Measurements from ENCODE around the gene SLC49A4.

SLC49A4 gene

DNA sequence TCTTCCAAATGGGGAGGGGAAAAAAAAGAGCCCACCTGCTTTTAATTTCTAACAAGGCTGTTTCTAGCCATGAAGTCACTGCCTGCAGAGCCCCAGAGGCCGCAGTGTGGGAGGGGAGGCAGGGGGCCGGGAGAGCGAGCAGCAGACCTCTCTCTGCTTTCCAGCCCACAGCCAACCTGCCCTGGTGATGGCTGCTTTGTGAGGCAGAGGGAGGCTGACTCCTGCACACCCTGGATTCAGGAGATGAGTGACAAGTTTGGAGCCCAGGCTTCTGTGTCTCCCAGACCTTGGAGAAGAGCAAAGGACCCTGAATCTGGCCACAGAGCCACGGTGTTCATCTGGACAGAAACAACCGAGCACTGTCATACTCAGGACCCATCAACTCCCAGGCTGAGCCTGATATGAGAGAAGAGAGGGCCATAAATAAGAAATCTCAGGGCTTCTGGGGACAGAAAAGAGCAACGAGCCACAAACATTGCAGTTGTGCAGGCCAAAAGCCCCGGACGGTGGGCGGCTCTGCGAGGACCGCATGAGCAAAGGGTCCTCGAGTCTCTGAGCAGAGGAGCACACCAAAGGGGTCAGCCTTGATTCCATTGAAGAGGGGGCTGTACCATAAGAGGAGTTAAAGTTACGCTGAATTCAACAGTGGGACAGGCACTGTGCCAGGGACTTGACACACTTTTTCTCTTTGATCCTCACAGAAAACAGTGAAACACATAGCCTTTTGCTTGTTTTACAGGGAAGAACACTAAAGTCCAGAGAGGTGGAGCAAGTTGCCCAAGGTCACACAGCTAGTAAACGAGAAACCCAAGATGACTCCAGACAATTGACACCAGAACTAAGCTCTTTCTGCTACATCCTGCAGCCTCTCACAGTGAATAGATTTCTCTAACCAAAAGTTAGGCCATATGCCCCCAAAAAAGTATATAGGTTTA, 135.5 kb downstream of the SLC49A4 start:
- Histone ChIP-seq H4K5ac (ENCODE audit: low read length) (no peak overlapping the region), H3K79me1 (ENCODE audit: low read length) (no peaks in the 10 kb centered on the region), H3K79me2 (ENCODE audit: control insufficient read depth, insufficient read depth, low read length) (no peaks in the 10 kb centered on the region), H2BK120ac (ENCODE audit: low read depth, low read length) (no peak overlapping the region), H2BK15ac (replicated peaks; ENCODE audit: low read depth) (no peak overlapping the region), H3K4me2 (ENCODE audit: low read length) (no peak overlapping the region), H3K4me1 (ENCODE audit: control insufficient read depth, low read depth, low read length) (no peaks in the 10 kb centered on the region), H2BK5ac (ENCODE audit: low read length) (no peak overlapping the region), H3K36me3 (ENCODE audit: control insufficient read depth, insufficient read depth, low read length) (no peaks in the 10 kb centered on the region), H3K4me3 (ENCODE audit: low read length) (no peak overlapping the region), H3K18ac (ENCODE audit: low read length) (no peak overlapping the region), H2AK5ac (ENCODE audit: low read length) (no peak overlapping the region), H4K8ac (ENCODE audit: low read depth, low read length) (no peak overlapping the region), H3K56ac (ENCODE audit: low read length) (no peak overlapping the region), H3K4ac (ENCODE audit: low read depth, low read length) (no peak overlapping the region), H3K9ac (ENCODE audit: low read length) (no peak overlapping the region), H3K27ac (ENCODE audit: low read depth, low read length) (no peak overlapping the region), H3K27me3 (ENCODE audit: insufficient read depth, low read length, poor library complexity) (no peaks in the 10 kb centered on the region), H3K23ac (ENCODE audit: low read length) (no peak overlapping the region)
- no peak for DNase-seq
- no CpG with 5 or more reads among the region's 14 CpGs for WGBS (ENCODE audit: extremely low coverage, insufficient coverage, low lambda C conversion rate)

All from mesendoderm (in vitro differentiated cells).